ENCODE data around the gene ELMO3.

DNA sequence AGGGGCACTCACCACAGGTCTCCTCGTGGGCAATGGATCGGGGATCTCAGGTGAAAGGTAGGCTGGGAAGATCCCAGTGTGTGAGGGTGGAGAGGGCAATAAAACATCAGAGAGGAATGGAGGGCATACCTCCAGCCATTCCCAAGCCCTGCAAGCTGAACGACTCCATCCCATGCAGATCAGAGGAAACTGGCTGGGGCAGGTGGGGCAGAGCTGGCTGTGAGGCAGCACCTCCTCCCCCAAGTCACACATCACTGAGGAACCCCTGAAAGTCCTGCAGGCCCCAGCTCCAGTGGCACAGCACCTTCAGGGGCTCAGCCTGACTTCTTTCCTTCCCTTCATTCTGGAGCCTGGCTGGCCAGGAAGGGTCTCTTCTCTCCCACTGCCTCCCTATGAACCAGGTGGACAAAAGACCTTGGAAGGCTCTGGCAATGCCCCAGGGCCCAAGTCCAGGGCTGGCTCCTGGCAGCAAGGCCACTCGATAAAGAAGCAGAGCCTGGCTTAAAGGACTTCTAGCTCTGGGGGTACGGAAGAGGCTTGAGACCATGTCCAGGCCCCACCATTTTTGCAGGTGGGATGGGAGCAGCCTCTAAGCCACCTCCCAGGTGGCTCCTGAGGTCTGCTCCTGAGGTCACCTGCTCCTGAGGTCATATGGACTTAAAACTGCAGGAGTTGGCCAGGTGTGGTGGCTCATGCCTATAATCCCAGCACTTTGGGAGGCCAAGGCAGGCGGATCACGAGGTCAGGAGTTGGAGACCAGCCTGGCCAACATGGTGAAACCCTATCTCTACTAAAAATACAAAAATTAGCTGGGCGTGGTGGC, 14.5 kb downstream of the ELMO3 start:
- TF ChIP-seq CTCF (IDR thresholded peaks at IDR 0.05; ENCODE audit: low read depth, low read length, poor library complexity, severe bottlenecking) (no peak), EZH2phosphoT487 (IDR thresholded peaks at IDR 0.05; ENCODE audit: borderline replicate concordance, low read length) (no peak)
